Measurements from ENCODE around the gene PDGFB.

The PDGFB gene

GRCh38 chr22:39244496-39245129 is at the start of gene PDGFB:
PDGFB (minus strand) TSS chr22:39244982; CDS start chr22:39243963, 1,019 bp downstream.
- no peak for DNase-seq (ENCODE audit: low read depth)

DNA sequence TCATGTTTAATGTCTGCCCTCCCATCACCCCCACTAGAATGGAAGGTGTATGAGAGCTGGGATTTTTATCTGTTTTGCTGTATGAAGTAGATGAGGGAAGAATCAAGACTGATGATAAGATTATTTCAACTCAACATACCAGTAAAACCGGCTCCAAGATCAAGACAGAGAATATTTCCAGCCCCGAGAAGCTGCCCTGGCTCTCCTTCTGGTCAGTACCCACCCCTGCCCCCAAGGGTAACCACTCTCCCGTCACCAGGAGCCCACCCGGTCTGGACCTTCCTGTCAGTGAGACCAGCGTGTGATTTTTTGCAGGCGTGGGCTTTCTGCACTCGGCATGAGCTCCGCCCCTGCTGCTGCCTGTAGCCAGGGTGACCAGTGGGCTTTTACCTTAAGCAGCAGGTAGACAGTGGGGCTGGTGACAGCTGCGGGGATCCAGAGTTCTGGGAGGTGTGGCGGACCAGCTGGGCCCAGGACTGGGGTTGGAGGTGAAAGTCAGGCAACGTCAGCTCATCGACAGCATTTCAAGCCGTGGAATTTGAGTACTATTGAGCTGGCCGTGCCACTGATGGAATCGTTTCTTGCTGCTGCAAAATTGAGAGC is 49.1 kb upstream of the PDGFB start:
- no peak for DNase-seq (ENCODE audit: low read depth)

GRCh38 chr22:39292561-39293074 is 47.8 kb upstream of the PDGFB start:
- peak; percentile 73 for DNase-seq (ENCODE audit: low read depth)

DNA sequence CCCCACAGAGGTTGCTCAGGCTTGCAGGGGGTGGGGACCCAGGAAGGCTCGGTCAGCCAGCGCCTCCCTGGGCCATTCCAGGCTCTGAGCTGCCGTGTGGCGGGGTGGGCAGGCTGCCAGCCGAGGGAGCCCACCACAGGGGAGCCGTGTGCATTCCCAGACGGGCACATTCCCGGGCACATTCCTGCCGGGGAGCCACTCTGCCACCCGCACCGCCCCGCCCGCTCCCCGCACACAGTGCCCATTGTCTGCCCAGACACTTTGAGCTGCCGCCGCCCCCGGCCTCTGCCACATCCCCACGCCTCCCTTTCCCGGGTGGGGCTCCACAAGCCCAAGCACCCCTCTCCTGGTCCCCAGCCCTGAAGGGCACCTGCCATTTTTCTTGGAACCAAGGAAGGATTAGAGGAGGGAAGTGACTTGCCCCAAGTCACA is 47.3 kb upstream of the PDGFB start:
- no peak for DNase-seq (ENCODE audit: low read depth)

DNA sequence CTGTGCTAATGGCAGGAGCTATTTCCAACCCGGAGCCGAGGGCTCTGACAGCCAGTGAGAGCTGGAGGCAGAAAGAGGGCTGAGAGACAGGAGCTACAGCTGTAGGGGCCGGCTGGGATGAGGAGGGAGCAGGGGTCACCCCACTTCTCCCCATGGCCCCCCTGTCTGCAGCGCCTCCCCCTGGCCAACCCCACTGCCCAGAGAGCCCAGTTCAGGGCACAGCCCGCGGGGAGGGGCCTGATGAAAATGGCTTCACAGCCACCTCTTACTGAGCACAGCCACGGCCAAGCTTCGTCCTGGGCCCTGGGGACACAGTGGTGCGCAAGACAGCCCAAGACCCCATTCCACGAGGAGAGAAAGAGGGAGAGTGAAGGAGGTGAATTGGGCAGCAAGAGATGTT is 46.7 kb upstream of the PDGFB start:
- DNase-seq (ENCODE audit: low read depth): no peak

DNA sequence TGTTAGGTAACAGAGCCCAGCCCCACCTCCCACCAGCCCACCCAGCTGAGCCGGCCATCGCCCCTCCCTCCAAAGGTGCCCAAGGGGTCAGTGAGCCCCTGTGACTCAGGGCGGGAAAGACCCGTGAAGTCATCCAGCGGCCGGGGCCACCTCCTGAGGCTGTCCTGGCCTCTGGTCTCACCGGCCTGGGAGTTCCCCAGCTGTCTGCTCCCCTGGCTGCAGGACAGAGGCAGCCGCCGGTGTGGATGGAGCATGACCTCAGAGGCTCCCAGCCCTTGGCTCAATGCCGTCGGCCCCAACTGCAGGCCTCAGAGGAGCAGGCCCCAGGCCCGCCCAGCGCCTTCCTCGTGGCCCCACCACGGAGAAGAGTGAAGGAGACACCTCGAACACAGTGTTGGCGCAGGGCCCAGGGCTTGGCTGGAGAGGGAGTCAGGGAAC is 46.0 kb upstream of the PDGFB start:
- DNase-seq (ENCODE audit: low read depth): no peak

DNA sequence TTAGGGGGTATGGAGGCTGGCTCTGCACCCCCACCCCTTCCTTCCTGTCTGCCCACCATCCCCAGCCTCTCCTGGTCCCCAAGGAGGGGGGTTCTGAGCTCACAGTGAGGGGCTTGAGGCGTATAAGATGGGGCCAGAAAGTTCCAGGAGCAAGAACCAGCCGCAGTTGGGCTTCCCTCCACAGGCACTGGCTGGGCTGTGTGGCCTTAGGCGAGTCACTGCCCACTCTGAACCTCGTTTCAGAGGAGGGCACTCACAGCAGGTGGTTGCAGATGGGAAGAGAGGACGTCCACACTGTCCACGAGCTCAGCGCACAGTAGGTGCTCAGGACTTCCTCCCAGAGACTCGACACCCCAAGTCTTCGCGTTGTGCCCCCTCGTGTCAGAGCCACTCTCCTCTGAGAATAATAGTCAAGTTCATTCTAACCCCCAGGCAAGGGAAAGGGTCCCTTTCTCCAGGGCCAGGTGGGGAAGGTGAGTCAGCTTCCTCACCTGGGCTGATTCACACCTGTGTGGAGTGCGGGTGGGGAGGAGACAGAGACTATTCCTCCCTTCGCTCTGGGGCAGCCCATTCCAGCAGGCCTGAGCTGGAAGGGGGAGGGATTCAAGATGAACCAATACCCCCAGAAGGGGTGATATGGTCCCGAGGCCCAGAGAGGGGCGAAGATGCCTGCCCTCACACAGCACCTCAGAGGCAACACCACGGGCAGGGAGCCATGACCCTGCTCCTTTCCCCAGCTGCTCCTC is 45.4 kb upstream of the PDGFB start:
- DNase-seq (ENCODE audit: low read depth): no peak

- no peak for DNase-seq (ENCODE audit: low read depth)
Measured at GRCh38 chr22:39289533-39289932, 44.8 kb upstream of the PDGFB start.

GRCh38 chr22:39288135-39288898 is 43.5 kb upstream of the PDGFB start:
- no peak for DNase-seq (ENCODE audit: low read depth)

DNA sequence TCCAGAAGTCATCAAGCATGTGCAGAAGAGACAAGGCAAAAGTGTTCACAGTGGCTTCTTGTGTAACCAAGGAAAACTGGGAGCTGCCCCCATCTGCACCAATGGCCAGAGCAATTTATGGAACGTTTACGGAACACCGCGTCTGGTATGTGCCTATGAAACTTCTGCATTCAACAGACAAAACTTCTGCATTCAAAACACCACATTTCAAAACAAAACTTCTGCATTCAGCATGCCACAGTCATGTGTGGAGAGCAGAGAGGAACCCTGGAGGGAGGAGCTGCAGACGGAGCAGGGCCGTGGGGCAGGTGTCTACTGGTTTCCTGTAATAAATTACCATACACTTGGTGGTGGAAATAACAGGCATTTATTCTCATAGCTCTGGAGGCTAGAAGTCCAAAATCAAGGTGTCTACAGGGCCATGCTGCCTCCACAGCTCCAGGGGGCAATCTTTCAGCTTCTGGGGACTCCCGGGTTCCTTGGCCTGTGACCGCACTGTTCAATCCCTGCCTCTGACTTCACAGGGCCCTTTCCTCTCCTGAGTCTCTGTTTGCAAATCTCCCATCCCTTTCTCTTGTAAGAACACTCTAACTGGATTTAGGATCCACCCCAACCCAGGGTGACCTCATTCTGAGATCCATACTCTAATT is 42.4 kb upstream of the PDGFB start:
- no peak for DNase-seq (ENCODE audit: low read depth)

- no peak for DNase-seq (ENCODE audit: low read depth)
Measured at GRCh38 chr22:39284983-39285382, 40.2 kb upstream of the PDGFB start.

GRCh38 chr22:39284142-39284980 is 39.6 kb upstream of the PDGFB start:
- no peak for DNase-seq (ENCODE audit: low read depth)

DNA sequence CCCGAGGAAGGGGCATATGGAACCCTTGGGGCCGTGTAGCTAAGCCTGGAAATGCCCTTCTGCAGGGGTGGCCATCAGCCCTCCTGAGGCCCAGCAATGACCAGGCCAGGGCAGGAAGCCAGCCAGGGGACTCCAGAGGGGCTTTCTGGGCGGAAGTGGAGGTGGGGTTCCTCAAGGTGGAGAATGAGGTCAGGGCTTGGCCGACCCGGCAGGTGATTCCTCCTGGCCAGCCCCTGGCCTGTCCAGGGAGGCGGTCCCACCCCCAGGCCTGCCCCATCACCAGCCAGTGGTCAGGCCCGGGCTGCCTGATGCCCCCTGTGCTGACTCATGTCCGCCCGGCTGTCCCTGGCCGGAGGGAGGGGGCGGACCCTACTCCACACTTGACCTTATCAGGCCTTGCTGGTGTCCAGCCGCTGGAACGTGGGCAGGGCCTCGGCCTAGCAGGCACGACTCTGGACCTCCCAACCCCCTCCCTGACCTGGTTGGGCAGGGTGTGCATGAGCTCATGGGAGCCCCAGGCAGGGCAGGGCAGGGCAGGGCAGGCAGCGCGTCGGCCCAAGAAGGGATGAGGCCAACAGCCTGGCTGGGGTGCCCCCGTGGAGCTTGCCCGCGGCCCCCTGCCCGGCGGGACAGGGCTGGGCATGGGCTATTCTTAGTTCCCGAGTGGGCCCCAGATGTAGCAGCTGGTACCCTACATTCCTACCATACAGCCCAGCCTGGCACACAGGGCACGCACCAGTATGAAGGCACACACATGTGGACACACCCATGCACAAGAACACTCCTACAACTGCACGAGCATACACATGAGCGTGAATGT is 38.8 kb upstream of the PDGFB start:
- no peak for DNase-seq (ENCODE audit: low read depth)

GRCh38 chr22:39282645-39283321 is 38.0 kb upstream of the PDGFB start:
- DNase-seq (ENCODE audit: low read depth): no peak

- DNase-seq (ENCODE audit: low read depth): no peak
Measured at GRCh38 chr22:39281126-39281525, 36.3 kb upstream of the PDGFB start.

DNA sequence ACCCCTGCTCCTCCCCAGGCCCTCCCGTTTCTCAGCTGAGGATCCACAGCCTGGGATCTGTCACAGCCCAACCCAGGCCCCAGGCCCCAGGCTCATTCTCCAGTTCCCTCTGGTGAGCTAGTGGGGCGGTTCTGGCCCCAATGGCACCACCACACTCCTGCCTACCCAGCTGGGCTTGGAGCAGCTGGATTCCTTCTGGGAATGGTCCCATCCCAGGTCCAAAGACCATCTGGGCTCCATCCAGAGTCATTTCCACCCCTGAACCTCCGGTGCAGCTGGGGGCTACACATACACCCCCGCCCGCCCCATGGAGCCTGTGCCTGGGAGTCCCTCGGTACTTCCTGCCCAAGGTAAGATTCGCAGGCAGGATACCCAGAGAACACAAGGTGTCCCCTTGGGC is 35.5 kb upstream of the PDGFB start:
- DNase-seq (ENCODE audit: low read depth): no peak

DNA sequence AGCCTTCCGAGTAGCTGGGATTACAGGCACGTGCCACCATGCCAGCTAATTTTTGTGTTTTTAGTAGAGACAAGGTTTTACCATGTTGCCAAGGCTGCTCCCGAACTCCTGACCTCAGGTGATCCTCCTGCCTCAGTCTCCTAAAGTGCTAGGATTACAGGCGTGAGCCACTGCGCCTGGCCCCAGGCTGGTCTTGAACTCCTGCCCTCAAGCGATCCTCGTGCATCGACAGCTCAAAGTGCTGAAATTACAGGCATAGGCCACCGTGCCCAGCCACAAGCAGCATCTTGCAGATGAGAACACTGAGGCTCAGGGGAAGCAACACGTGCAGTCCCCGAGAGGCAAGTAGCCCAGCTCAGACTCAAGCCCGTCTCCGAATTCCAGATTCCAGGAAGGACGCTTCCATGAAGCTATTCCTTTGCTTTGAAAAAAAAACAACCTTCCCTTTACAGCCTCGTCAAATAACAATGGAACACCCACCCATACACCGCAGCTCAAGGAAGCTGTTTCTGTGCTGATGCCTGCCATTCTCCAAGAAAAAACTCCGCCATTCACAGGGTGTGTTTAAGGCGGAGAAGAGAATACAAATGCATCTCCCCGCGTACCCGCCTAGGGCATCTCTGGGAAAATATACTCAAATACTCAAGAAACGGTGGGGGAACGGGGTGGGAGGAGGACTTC is 34.5 kb upstream of the PDGFB start:
- no peak for DNase-seq (ENCODE audit: low read depth)

GRCh38 chr22:39278040-39278439 is 33.3 kb upstream of the PDGFB start:
- no peak for DNase-seq (ENCODE audit: low read depth)

GRCh38 chr22:39277142-39277607 is 32.4 kb upstream of the PDGFB start:
- DNase-seq (ENCODE audit: low read depth): no peak

Data from GM04503 (cell line).